GM12878 (cell line): ENCODE data around the gene CTNNA1. TPM values are rescaled to one million over a fixed set of nuclear protein-coding genes. Genes with fewer than 3 reads are reported as not detected.

Experiments used
- ATAC-seq: fragments of 200-7000 bp; cut with Tn5 transposase; 3 replicates; pipeline ENCODE4 v1.9.1; 2020; ENCODE audit warnings: mild to moderate bottlenecking, moderate library complexity
- BruUV-seq: library from RNA; stranded (reverse); fragments of 400-500 nt; replicated peaks from 2 replicates; lab custom pipeline; 2021; lab: Mats Ljungman, UMichigan
- CTCF ChIA-PET: fragments of 300-600 bp; sonication (Branson Sonifier 250); formaldehyde crosslinking; extraction: SDS; loops from one replicate; lab custom pipeline; 2021; ENCODE audit warnings: inconsistent platforms; lab: Yijun Ruan, JAX
- POLR2A ChIA-PET: fragments of 350-600 bp; formaldehyde crosslinking; extraction: SDS; loops from one replicate; lab custom pipeline; 2021; ENCODE audit warnings: inconsistent platforms; lab: Charles Lee
- RAD21 ChIA-PET: fragments of 300-600 bp; sonication (Branson Sonifier 250); formaldehyde crosslinking; loops from one replicate; lab custom pipeline; 2023; ENCODE audit warnings: antibody characterized with exemption; ENCODE audit not compliant: unreplicated experiment; lab: Charles Lee
- SMC1A ChIA-PET: fragments of 300-600 bp; sonication (Branson Sonifier 250); formaldehyde crosslinking; loops from one replicate; lab custom pipeline; 2023; ENCODE audit not compliant: unreplicated experiment, uncharacterized antibody; lab: Charles Lee
- DNase-seq: peaks from one replicate; pipeline ENCODE4 v3.0.0-alpha.2; 2011; ENCODE audit warnings: low read depth, low spot score
- FAIRE-seq: peaks from 3 replicates; lab custom pipeline; 2011; peaks lifted over from hg19 to GRCh38; lab: Jason Lieb, UNC
- H2AFZ ChIP-seq: 2 replicates; pipeline ENCODE4 v1.6.0; 2011; ENCODE audit warnings: low read depth, low read length, control low read depth; ENCODE audit not compliant: control insufficient read depth
- H3K27ac ChIP-seq: 2 replicates; pipeline ENCODE4 v1.5.1; 2011; ENCODE audit warnings: control low read depth; ENCODE audit not compliant: control insufficient read depth, insufficient read depth
- H3K27me3 ChIP-seq, 2 experiments: replicated peaks in 1 of 2; 2 replicates each; pipeline versions ENCODE4 v1.6.0 to v1.6.1; 2011; ENCODE audit warnings: low read length in 1 of 2; ENCODE audit not compliant: control insufficient read depth in 2 of 2, insufficient read depth in 2 of 2
- H3K36me3 ChIP-seq, 2 experiments: 2 replicates each; pipeline ENCODE4 v1.5.1; 2011; ENCODE audit warnings: low read length in 1 of 2; ENCODE audit not compliant: control insufficient read depth in 2 of 2, insufficient read depth in 2 of 2
- H3K4me1 ChIP-seq: 2 replicates; pipeline ENCODE4 v1.6.1; 2011; ENCODE audit warnings: mild to moderate bottlenecking, low read length, moderate library complexity, mixed read lengths; ENCODE audit not compliant: control insufficient read depth, insufficient read depth
- H3K4me2 ChIP-seq: 2 replicates; pipeline ENCODE4 v1.6.0; 2011; ENCODE audit warnings: control low read depth; ENCODE audit not compliant: control insufficient read depth, insufficient read depth
- H3K4me3 ChIP-seq: fragments of 200-600 bp; sonication (generic); 2 replicates; pipeline ENCODE4 v1.5.1; 2016
- H3K79me2 ChIP-seq: 2 replicates; pipeline ENCODE4 v1.6.0; 2011; ENCODE audit warnings: low read length; ENCODE audit not compliant: control insufficient read depth, insufficient read depth
- H3K9ac ChIP-seq: 2 replicates; pipeline ENCODE4 v1.8.0; 2011; ENCODE audit warnings: low read length, control low read depth, mixed read lengths; ENCODE audit not compliant: control insufficient read depth, insufficient read depth
- H3K9me3 ChIP-seq: replicated peaks from 3 replicates; pipeline ENCODE4 v1.5.1; 2011; ENCODE audit warnings: mild to moderate bottlenecking, low read length; ENCODE audit not compliant: control insufficient read depth, insufficient read depth
- H4K20me1 ChIP-seq: 2 replicates; pipeline ENCODE4 v1.6.0; 2011; ENCODE audit not compliant: control insufficient read depth, insufficient read depth
- BHLHE40 ChIP-seq, 2 experiments: fragments of 450-650 bp in 1 of 2; IDR thresholded peaks; 2 replicates each; pipeline ENCODE4 v1.6.1; 2011 to 2017; ENCODE audit warnings: low read depth in 2 of 2, borderline replicate concordance in 1 of 2, improper control_type of control experiment in 1 of 2, low read length in 1 of 2, mild to moderate bottlenecking in 1 of 2
- CBX3 ChIP-seq: fragments of 200-600 bp; sonication (generic); IDR thresholded peaks from 2 replicates; pipeline ENCODE4 v1.6.1; 2016; ENCODE audit warnings: low read depth, borderline replicate concordance
- DPF2 ChIP-seq: fragments of 450-650 bp; IDR thresholded peaks from 2 replicates; pipeline ENCODE4 v1.6.1; 2017; ENCODE audit warnings: mild to moderate bottlenecking
- EED ChIP-seq: sonication (generic); IDR thresholded peaks from 2 replicates; pipeline ENCODE4 v1.6.1; 2016; ENCODE audit warnings: antibody characterized with exemption, low read depth
- HDGF ChIP-seq: fragments of 450-650 bp; IDR thresholded peaks from 2 replicates; pipeline ENCODE4 v1.6.1; 2016; ENCODE audit warnings: antibody characterized with exemption
- KDM1A ChIP-seq: fragments of 200-600 bp; sonication (generic); IDR thresholded peaks from 2 replicates; pipeline ENCODE4 v1.6.1; 2016; ENCODE audit warnings: borderline replicate concordance
- POLR2AphosphoS5 ChIP-seq: IDR thresholded peaks from 2 replicates; pipeline ENCODE4 v1.6.1; 2011; ENCODE audit warnings: mild to moderate bottlenecking, low read length, inconsistent platforms
- RAD51 ChIP-seq: fragments of 450-650 bp; IDR thresholded peaks from 2 replicates; pipeline ENCODE4 v1.6.1; 2016; ENCODE audit warnings: moderate library complexity, mild to moderate bottlenecking, inconsistent platforms
- SMAD1 ChIP-seq: fragments of 450-650 bp; IDR thresholded peaks from 2 replicates; pipeline ENCODE4 v1.6.1; 2018; ENCODE audit warnings: mild to moderate bottlenecking, low read depth; ENCODE audit not compliant: partially characterized antibody
- STAT3 ChIP-seq: IDR thresholded peaks from 2 replicates; pipeline ENCODE4 v1.6.1; 2011; ENCODE audit warnings: low read depth, low read length, improper control_type of control experiment
- WGBS: methylation state at CpG from one replicate; pipeline ENCODE4 v1.1.6; 2016; ENCODE audit warnings: low lambda C conversion rate; ENCODE audit not compliant: insufficient replicate concordance, insufficient coverage; ENCODE audit errors: missing lambda C conversion rate; 5-methylcytosine and 5-hydroxymethylcytosine counted together
- in situ Hi-C: fragments of 300-500 bp; cut with MboI; formaldehyde crosslinking; loops from 9 replicates; pipeline ENCODE4 v1.14.3; 2018; ENCODE audit warnings: mixed read lengths
- intact Hi-C: fragments of 100-400 bp; cut with micrococcal nuclease; formaldehyde crosslinking; loops from one replicate; pipeline ENCODE4 v1.14.2; 2022; ENCODE audit not compliant: unreplicated experiment
- polyA plus RNA-seq, 11 experiments: library from polyadenylated mRNA; depleted of rRNA in 4 of 11; unstranded in 6 of 11; stranded (reverse) in 5 of 11; fragments of >200 nt; fragmentation: Nextera tagmentation in 4 of 11; fragmentation: Illumina TruSeq in 1 of 11; extraction: Ambion mirVana in 4 of 11; extraction: Trizol in 1 of 11; gene quantifications; 1 replicate in 1 of 11; 2 replicates in 10 of 11; pipeline versions ENCODE4 v1.2.1 to v1.2.3, GENCODE V29; 2011 to 2016; ENCODE audit warnings: inconsistent platforms in 2 of 11, missing spikeins in 2 of 11, low read depth in 1 of 11
- total RNA-seq, 4 experiments: library from RNA; depleted of rRNA in 3 of 4; stranded (reverse); fragments of >200 nt in 3 of 4; fragmentation: Illumina TruSeq in 1 of 4; extraction: Trizol in 1 of 4; gene quantifications; 2 replicates each; pipeline versions ENCODE4 v1.2.1 to v1.2.3, GENCODE V29; 2013 to 2021
- TF ChIP-seq, protein P1 (sequence below): fragments of 450-650 bp; IDR thresholded peaks from 2 replicates; pipeline ENCODE4 v1.6.1; 2018; ENCODE audit warnings: borderline replicate concordance, mild to moderate bottlenecking; ENCODE audit not compliant: partially characterized antibody
- TF ChIP-seq, protein P2 (sequence below): fragments of 450-650 bp; IDR thresholded peaks from 2 replicates; pipeline ENCODE4 v1.6.1; 2017; ENCODE audit warnings: mild to moderate bottlenecking, moderate library complexity
- TF ChIP-seq, protein P3 (sequence below): IDR thresholded peaks from 2 replicates; pipeline ENCODE4 v1.6.1; 2011; ENCODE audit warnings: low read depth, low read length, improper control_type of control experiment, borderline replicate concordance

CTNNA1 gene
- total and polyA plus RNA-seq, 10 of the 15 experiments (the other 5 are each of a cell fraction or from before 2014, with no cell fraction given): 32.6 to 104 (median 57.7) TPM

DNA sequence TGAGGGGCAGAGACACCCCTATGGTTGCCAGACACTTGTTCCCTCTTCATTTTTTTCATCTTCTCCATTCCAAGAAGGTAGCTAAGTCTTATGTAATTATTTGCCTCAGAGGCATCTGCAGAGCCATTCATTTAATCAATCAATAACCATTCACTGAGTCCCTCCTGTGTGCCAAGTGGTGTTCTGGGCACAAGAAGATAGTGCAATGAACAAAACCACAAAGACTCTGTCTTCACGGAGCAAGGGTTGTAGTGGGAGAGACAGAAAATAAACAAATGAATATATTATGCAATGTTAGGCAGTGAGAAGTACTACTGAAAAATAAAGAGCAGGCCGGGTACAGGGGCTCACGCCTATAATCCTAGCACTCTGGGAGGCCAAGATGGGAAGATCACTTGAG is 41.4 kb upstream of the CTNNA1 start (continued):
- TF ChIP-seq, protein P1, sequence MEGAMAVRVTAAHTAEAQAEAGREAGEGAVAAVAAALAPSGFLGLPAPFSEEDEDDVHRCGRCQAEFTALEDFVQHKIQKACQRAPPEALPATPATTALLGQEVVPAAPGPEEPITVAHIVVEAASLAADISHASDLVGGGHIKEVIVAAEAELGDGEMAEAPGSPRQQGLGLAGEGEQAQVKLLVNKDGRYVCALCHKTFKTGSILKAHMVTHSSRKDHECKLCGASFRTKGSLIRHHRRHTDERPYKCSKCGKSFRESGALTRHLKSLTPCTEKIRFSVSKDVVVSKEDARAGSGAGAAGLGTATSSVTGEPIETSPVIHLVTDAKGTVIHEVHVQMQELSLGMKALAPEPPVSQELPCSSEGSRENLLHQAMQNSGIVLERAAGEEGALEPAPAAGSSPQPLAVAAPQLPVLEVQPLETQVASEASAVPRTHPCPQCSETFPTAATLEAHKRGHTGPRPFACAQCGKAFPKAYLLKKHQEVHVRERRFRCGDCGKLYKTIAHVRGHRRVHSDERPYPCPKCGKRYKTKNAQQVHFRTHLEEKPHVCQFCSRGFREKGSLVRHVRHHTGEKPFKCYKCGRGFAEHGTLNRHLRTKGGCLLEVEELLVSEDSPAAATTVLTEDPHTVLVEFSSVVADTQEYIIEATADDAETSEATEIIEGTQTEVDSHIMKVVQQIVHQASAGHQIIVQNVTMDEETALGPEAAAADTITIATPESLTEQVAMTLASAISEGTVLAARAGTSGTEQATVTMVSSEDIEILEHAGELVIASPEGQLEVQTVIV: no peak
- TF ChIP-seq POLR2AphosphoS5: no peak
- no peak for TF ChIP-seq CBX3
- no peak for TF ChIP-seq EED
- TF ChIP-seq DPF2: no peak

DNA sequence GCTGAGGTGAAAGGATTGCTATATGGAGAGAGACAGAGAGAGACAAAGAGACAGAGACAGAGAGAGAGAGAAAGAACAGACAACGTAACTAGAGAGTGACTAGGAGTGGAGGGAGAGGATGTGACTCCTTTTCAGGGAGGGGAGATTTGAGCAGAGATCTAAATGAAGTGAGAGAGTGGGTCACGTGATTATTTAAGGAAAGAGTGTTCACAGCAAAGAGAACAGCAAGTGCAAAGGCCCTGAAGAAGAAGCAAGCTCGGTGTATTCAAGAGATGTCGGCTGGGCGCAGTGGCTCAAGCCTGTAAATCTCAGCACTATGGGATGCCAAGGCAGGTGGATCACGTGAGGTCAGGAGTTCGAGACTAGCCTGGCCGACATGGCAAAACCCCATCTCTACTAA is 40.9 kb upstream of the CTNNA1 start:
- Histone ChIP-seq H3K27me3 (no peaks in the 10 kb centered on the region; a peak in 1 of 4 replicates), H3K4me2 (no peak overlapping the region), H3K4me1 (no peaks in the 10 kb centered on the region), H2AFZ (no peak overlapping the region), H3K9me3 (no peaks in the 10 kb centered on the region), H3K79me2 (no peaks in the 10 kb centered on the region), H3K36me3 (no peaks in the 10 kb centered on the region), H3K27ac (no peak overlapping the region), H3K9ac (no peak overlapping the region), H4K20me1 (no peaks in the 10 kb centered on the region; the same call in 1 of the 2 replicates), H3K4me3 (no peak overlapping the region)
- ChIA-PET SMC1A (interaction anchor here (0.6 kb wide), 1 partner anchor 227 kb away, joined by 3 read pairs; no protein-coding TSS in a partner anchor), RAD21 (no interaction called here), CTCF (no interaction called here), POLR2A (no interaction called here)
- intact Hi-C loops: no loop called here
- FAIRE-seq: no peak
- no TSS peak for BruUV-seq
- DNase-seq: no peak
- in situ Hi-C loops: no loop called here
- WGBS: 70% methylated on average over 8 of the region's 8 CpGs
- TF ChIP-seq SMAD1 (no peak), KDM1A (no peak), HDGF (no peak), STAT3 (no peak), RAD51 (peak; percentile 53; the same call in 1 of the 2 replicates), BHLHE40 (IDR thresholded peaks at IDR 0.05; ENCODE audit: borderline replicate concordance in 1 of 2, low read depth in 2 of 2, low read length in 1 of 2) (peak in 1 of 2 experiments; percentile 4; a peak in 1 of 4 replicates)
- TF ChIP-seq, protein P2, sequence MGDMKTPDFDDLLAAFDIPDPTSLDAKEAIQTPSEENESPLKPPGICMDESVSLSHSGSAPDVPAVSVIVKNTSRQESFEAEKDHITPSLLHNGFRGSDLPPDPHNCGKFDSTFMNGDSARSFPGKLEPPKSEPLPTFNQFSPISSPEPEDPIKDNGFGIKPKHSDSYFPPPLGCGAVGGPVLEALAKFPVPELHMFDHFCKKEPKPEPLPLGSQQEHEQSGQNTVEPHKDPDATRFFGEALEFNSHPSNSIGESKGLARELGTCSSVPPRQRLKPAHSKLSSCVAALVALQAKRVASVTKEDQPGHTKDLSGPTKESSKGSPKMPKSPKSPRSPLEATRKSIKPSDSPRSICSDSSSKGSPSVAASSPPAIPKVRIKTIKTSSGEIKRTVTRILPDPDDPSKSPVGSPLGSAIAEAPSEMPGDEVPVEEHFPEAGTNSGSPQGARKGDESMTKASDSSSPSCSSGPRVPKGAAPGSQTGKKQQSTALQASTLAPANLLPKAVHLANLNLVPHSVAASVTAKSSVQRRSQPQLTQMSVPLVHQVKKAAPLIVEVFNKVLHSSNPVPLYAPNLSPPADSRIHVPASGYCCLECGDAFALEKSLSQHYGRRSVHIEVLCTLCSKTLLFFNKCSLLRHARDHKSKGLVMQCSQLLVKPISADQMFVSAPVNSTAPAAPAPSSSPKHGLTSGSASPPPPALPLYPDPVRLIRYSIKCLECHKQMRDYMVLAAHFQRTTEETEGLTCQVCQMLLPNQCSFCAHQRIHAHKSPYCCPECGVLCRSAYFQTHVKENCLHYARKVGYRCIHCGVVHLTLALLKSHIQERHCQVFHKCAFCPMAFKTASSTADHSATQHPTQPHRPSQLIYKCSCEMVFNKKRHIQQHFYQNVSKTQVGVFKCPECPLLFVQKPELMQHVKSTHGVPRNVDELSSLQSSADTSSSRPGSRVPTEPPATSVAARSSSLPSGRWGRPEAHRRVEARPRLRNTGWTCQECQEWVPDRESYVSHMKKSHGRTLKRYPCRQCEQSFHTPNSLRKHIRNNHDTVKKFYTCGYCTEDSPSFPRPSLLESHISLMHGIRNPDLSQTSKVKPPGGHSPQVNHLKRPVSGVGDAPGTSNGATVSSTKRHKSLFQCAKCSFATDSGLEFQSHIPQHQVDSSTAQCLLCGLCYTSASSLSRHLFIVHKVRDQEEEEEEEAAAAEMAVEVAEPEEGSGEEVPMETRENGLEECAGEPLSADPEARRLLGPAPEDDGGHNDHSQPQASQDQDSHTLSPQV: no peak
- TF ChIP-seq, protein P3, sequence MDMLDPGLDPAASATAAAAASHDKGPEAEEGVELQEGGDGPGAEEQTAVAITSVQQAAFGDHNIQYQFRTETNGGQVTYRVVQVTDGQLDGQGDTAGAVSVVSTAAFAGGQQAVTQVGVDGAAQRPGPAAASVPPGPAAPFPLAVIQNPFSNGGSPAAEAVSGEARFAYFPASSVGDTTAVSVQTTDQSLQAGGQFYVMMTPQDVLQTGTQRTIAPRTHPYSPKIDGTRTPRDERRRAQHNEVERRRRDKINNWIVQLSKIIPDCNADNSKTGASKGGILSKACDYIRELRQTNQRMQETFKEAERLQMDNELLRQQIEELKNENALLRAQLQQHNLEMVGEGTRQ: no peak
- no peak for ATAC-seq
